GM23338 (cell line): ENCODE results near the gene CMBL. TPM values are rescaled to one million over a fixed set of nuclear protein-coding genes. Genes with fewer than 3 reads are reported as not detected.

ENCODE experiments used
- ATAC-seq: fragments of 200-7000 bp; cut with Tn5 transposase; 3 replicates; pipeline ENCODE4 v1.9.1; 2020
- DNase-seq: peaks from one replicate; pipeline ENCODE4 v3.0.0-alpha.2; 2015; ENCODE audit warnings: low spot score
- H2AFZ ChIP-seq: fragments of 200-600 bp; sonication (generic); 2 replicates; pipeline ENCODE4 v1.8.0; 2016; ENCODE audit warnings: antibody characterized with exemption, mild to moderate bottlenecking, moderate library complexity
- H3F3A ChIP-seq: fragments of 200-600 bp; sonication (generic); replicated peaks from 2 replicates; pipeline ENCODE4 v1.8.0; 2017; ENCODE audit warnings: antibody characterized with exemption, mixed run types, low read depth
- H3K27ac ChIP-seq: fragments of 200-600 bp; sonication (generic); 2 replicates; pipeline ENCODE4 v1.6.1; 2016; ENCODE audit warnings: low read depth
- H3K27me3 ChIP-seq: fragments of 200-600 bp; sonication (generic); 2 replicates; pipeline ENCODE4 v1.8.0; 2016; ENCODE audit warnings: mild to moderate bottlenecking, mixed run types, moderate library complexity; ENCODE audit not compliant: insufficient read depth
- H3K36me3 ChIP-seq: fragments of 200-600 bp; sonication (generic); 2 replicates; pipeline ENCODE4 v1.8.0; 2016; ENCODE audit warnings: mild to moderate bottlenecking; ENCODE audit not compliant: insufficient read depth
- H3K4me1 ChIP-seq: fragments of 200-600 bp; sonication (generic); 2 replicates; pipeline ENCODE4 v1.8.0; 2016; ENCODE audit warnings: mild to moderate bottlenecking, moderate library complexity; ENCODE audit not compliant: insufficient read depth
- H3K4me2 ChIP-seq: fragments of 200-600 bp; sonication (generic); 2 replicates; pipeline ENCODE4 v1.7.1; 2017; ENCODE audit warnings: mixed run types
- H3K4me3 ChIP-seq: fragments of 200-600 bp; sonication (generic); 2 replicates; pipeline ENCODE4 v1.6.1; 2016; ENCODE audit warnings: mixed run types
- H3K79me2 ChIP-seq: fragments of 200-600 bp; sonication (generic); replicated peaks from 2 replicates; pipeline ENCODE4 v1.8.0; 2017; ENCODE audit warnings: mild to moderate bottlenecking; ENCODE audit not compliant: insufficient read depth
- H3K9me2 ChIP-seq: fragments of 200-600 bp; sonication (generic); 2 replicates; pipeline ENCODE4 v1.8.0; 2017; ENCODE audit not compliant: insufficient read depth
- H4K20me1 ChIP-seq: fragments of 200-600 bp; sonication (generic); replicated peaks from 2 replicates; pipeline ENCODE4 v1.8.0; 2017; ENCODE audit warnings: mild to moderate bottlenecking; ENCODE audit not compliant: insufficient read depth
- H3K27ac Mint-ChIP-seq: 2 replicates; pipeline ENCODE4 v1.8.0; 2020; ENCODE audit warnings: inconsistent platforms, mild to moderate bottlenecking, moderate library complexity, mixed read lengths
- H3K27me3 Mint-ChIP-seq: 3 replicates; pipeline ENCODE4 v1.8.0; 2022; ENCODE audit warnings: low read depth, mild to moderate bottlenecking, moderate library complexity, mixed read lengths, inconsistent platforms; ENCODE audit not compliant: insufficient read depth, poor library complexity
- H3K36me3 Mint-ChIP-seq: 3 replicates; pipeline ENCODE4 v1.8.0; 2021; ENCODE audit warnings: low read depth, mild to moderate bottlenecking, inconsistent platforms, moderate library complexity, mixed read lengths
- H3K4me1 Mint-ChIP-seq: 3 replicates; pipeline ENCODE4 v1.8.0; 2020; ENCODE audit warnings: mild to moderate bottlenecking, inconsistent platforms, mixed read lengths
- H3K4me3 Mint-ChIP-seq: 3 replicates; pipeline ENCODE4 v1.8.0; 2021; ENCODE audit warnings: moderate library complexity, mild to moderate bottlenecking, inconsistent platforms, mixed read lengths
- H3K9me3 Mint-ChIP-seq: 3 replicates; pipeline ENCODE4 v1.8.0; 2020; ENCODE audit warnings: moderate library complexity, mild to moderate bottlenecking, inconsistent platforms, mixed read lengths
- CREB1 ChIP-seq: fragments of 250-450 bp; sonication (Bioruptor Pico); IDR thresholded peaks from 2 replicates; pipeline ENCODE4 v1.5.0; 2020; ENCODE audit warnings: low read depth, mild to moderate bottlenecking, moderate library complexity
- ETS1 ChIP-seq: IDR thresholded peaks from 2 replicates; pipeline ENCODE4 v1.6.1; 2016; ENCODE audit warnings: antibody characterized with exemption
- EZH2 ChIP-seq: fragments of 200-600 bp; sonication (generic); IDR thresholded peaks from one replicate; pipeline ENCODE4 v1.8.0; 2017; ENCODE audit warnings: antibody characterized with exemption, mild to moderate bottlenecking, low read depth; ENCODE audit not compliant: unreplicated experiment
- NANOG ChIP-seq: IDR thresholded peaks from 2 replicates; pipeline ENCODE4 v1.6.1; 2016; ENCODE audit warnings: antibody characterized with exemption, borderline replicate concordance
- POLR2AphosphoS5 ChIP-seq: IDR thresholded peaks from 2 replicates; pipeline ENCODE4 v1.6.1; 2016; ENCODE audit warnings: antibody characterized with exemption, low read depth
- REST ChIP-seq: IDR thresholded peaks from one replicate; pipeline ENCODE4 v1.6.1; 2018; ENCODE audit warnings: antibody characterized with exemption; ENCODE audit not compliant: unreplicated experiment
- STAT1 ChIP-seq: IDR thresholded peaks from one replicate; pipeline ENCODE4 v1.6.1; 2016; ENCODE audit warnings: antibody characterized with exemption; ENCODE audit not compliant: unreplicated experiment
- ZNF331 ChIP-seq: fragments of 250-450 bp; sonication (Bioruptor Pico); IDR thresholded peaks from 2 replicates; pipeline ENCODE4 v1.5.0; 2020; ENCODE audit warnings: low read depth, mild to moderate bottlenecking, moderate library complexity
- ZNF462 ChIP-seq: fragments of 250-450 bp; sonication (Bioruptor Pico); IDR thresholded peaks from 2 replicates; pipeline ENCODE4 v1.5.0; 2020; ENCODE audit warnings: mild to moderate bottlenecking, moderate library complexity
- polyA plus RNA-seq: library from polyadenylated mRNA; unstranded; fragments of >200 nt; fragmentation: Nextera tagmentation; extraction: Ambion mirVana; gene quantifications from 2 replicates; pipeline ENCODE4 v1.2.1, GENCODE V29; 2016
- total RNA-seq: library from RNA; depleted of rRNA; stranded (reverse); fragments of >200 nt; shearing (Covaris generic); gene quantifications from 2 replicates; pipeline ENCODE4 v1.2.3, GENCODE V29; 2014

Gene CMBL
- total and polyA plus RNA-seq, 2 experiments from 2014 or later, result 13.2 to 24.1 TPM

GRCh38 chr5:10244342-10244944 lies 63.3 kb downstream of the CMBL start:
- no peak for TF ChIP-seq NANOG
- TF ChIP-seq REST, result no peak
- no peak for TF ChIP-seq CREB1 (CRISPR knock-in tag)
- TF ChIP-seq POLR2AphosphoS5, result no peak
- Histone ChIP-seq H3K36me3 (no peaks in the 10 kb centered on the region), H3K27ac (no peak overlapping the region), H3F3A (no peaks in the 10 kb centered on the region), H3K27me3 (no peaks in the 10 kb centered on the region), H3K4me2 (no peak overlapping the region), H3K4me1 (0 out of 2 replicates have a peak, but pooled peaks cover 5% of the 10 kb centered on the region), H3K4me3 (no peak overlapping the region), H4K20me1 (no peaks in the 10 kb centered on the region; the same call in none of the 2 replicates), H3K79me2 (peaks cover 35% of the 10 kb centered on the region), H2AFZ (no peak overlapping the region), H3K9me2 (no peaks in the 10 kb centered on the region)
- Mint-ChIP-seq H3K4me1 (peaks cover 9% of the 10 kb centered on the region), H3K9me3 (no peaks in the 10 kb centered on the region), H3K27ac (no peak overlapping the region), H3K27me3 (no peaks in the 10 kb centered on the region), H3K36me3 (no peaks in the 10 kb centered on the region), H3K4me3 (no peak overlapping the region)
- ATAC-seq (no peak), DNase-seq (no peak)

DNA sequence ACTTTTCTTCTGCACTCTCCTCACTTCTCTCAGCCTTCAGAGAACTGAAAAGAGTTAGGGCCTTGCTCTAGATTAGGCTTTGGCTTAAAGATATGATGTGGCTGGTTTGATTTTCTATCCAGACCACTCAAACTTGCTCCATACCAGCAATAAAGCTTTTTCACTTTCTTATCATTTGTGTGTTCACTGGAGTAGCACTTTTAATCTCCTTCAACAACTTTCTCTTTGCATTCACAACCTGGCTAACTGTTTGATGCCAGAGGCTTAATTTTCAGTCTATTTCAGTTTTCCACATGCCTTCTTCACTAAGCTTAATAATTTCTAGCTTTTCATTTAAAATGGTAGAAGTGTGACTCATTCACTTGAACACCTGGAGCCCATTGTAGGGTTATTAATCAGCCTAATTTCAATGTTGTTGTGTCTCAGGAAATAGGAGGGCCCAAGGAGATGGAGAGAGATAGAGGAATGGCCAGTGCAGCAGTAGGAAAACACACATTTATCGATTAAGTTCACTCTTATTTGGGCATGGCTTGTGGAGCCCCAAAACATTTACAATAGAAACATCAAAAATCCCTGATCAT lies 64.0 kb downstream of the CMBL start:
- no peak for ATAC-seq
- Histone ChIP-seq H4K20me1 (no peaks in the 10 kb centered on the region; the same call in none of the 2 replicates), H3K36me3 (no peaks in the 10 kb centered on the region), H3K4me2 (no peak overlapping the region), H3K9me2 (no peaks in the 10 kb centered on the region), H3K4me3 (no peak overlapping the region), H3K27ac (no peak overlapping the region), H3K4me1 (0 out of 2 replicates have a peak, but pooled peaks cover 4% of the 10 kb centered on the region), H3K27me3 (no peaks in the 10 kb centered on the region), H3F3A (no peaks in the 10 kb centered on the region), H2AFZ (no peak overlapping the region), H3K79me2 (peaks cover 28% of the 10 kb centered on the region)
- DNase-seq, result no peak
- H3K4me1 Mint-ChIP-seq, result peaks cover 7% of the 10 kb centered on the region
- H3K36me3 Mint-ChIP-seq, result no peaks in the 10 kb centered on the region
- no peak overlapping the region for H3K27ac Mint-ChIP-seq
- no peak overlapping the region for H3K4me3 Mint-ChIP-seq
- no peaks in the 10 kb centered on the region for H3K27me3 Mint-ChIP-seq
- H3K9me3 Mint-ChIP-seq, result no peaks in the 10 kb centered on the region
- TF ChIP-seq ZNF331 (CRISPR knock-in tag) (no peak), ZNF462 (CRISPR knock-in tag) (no peak), ETS1 (no peak), EZH2 (no peak), CREB1 (CRISPR knock-in tag) (no peak), STAT1 (no peak), POLR2AphosphoS5 (no peak)
